Measurements from ENCODE around the gene TMOD1.
"Not testable (repeated sequence)": the region's sequence is repeated elsewhere in the genome, so short reads cannot be mapped to it uniquely, and the experiment has no call there.

Gene TMOD1

DNA sequence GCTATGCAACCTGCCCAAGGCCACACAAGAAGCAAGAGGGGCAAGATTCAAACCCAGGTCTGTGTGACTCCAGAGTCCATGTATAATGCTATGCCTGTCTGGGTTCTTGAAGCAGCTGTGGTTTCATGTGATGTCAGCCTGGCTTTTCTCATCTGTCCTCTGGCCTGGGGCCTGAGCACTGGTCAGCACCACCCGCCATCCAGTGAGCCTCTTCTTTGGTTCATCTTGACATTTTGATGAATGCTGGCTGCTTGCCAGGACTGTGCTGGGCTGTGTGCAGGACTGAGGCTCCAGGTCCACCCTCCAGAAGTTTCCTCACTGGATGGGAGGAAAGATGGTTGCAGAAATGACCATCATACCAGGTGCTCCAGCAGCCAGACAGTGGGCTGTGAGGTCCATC lies 70.2 kb downstream of the TMOD1 start:
- no peaks in the 10 kb centered on the region for H3K36me3 ChIP-seq (ENCODE audit: control insufficient read depth, insufficient read depth, low read length)

DNA sequence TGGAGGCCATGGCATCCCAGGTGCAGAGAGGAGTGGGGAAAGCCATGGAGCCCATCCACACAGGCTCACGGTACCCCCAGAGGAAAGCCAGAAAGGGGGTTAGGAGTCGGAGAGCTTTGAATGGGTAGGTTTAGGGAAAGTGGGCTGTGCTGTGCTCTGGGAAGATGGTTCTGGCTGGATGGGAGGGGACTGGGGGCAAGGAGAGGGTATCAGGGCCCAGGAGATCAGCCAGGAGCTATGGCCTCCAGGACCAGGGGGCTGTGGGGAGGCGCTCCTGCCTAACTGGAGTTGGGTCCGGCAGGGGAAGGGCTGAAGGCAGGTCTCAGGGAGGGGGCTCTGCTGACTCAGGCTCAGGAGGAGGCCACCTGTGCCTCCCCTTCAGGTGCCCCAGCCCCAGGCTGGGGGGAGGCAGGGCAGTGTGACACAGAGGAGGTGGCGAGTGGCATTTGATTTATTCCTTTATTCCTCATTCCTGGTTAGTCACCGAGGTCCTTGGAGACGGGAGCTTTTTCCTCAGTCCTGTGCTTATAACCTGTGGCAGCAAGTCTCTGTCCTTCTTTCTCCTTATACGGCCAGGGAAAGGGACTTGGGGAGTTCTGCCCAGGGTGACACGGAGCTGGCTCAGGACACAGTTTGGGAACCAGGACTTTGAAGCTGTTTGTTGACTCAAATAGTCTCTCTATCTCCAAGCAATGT lies 70.9 kb downstream of the TMOD1 start:
- Histone ChIP-seq H3K36me3 (ENCODE audit: control insufficient read depth, insufficient read depth, low read length) (no peaks in the 10 kb centered on the region), H3K9me3 (ENCODE audit: control insufficient read depth, insufficient read depth, low read length) (no peaks in the 10 kb centered on the region), H3K4me3 (ENCODE audit: low read depth, low read length) (no peak overlapping the region), H3K27ac (ENCODE audit: low read depth, low read length) (no peak overlapping the region), H3K4me1 (ENCODE audit: control insufficient read depth, insufficient read depth, low read length) (no peaks in the 10 kb centered on the region), H3K27me3 (ENCODE audit: control insufficient read depth, insufficient read depth, low read length) (no peaks in the 10 kb centered on the region), H3K9ac (ENCODE audit: low read depth, low read length) (no peak overlapping the region)

More for the DNA sequence above, 70.2 kb downstream of the TMOD1 start:
- Histone ChIP-seq H3K9ac (ENCODE audit: low read depth, low read length) (no peak overlapping the region), H3K9me3 (ENCODE audit: control insufficient read depth, insufficient read depth, low read length) (no peaks in the 10 kb centered on the region), H3K4me3 (ENCODE audit: low read depth, low read length) (no peak overlapping the region), H3K27ac (ENCODE audit: low read depth, low read length) (no peak overlapping the region), H3K4me1 (ENCODE audit: control insufficient read depth, insufficient read depth, low read length) (no peaks in the 10 kb centered on the region), H3K27me3 (ENCODE audit: control insufficient read depth, insufficient read depth, low read length) (no peaks in the 10 kb centered on the region)

DNA sequence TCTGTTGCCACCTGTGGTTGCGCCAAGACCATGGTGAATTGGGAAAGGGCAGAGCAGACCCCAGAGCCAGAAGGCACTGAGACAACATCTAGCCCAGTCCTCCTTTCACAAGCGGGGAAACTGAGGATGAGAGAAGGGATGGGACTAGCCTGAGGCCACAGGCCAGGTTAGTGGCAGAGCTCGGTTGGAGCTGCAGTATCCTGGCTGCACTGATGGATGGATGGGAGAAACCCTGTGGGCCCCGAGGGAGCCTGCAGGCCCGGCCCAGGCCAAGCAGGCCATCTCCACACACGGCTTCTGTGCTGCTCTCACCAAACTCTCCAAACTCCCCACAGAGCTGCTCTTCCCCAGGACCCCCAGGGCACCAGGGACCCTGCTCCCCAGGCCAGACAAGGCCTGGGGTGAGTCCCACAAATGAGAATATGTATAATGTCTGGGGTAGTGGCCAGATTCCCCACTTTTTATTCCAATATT lies 71.5 kb downstream of the TMOD1 start:
- Histone ChIP-seq H3K9me3 (ENCODE audit: control insufficient read depth, insufficient read depth, low read length) (no peaks in the 10 kb centered on the region), H3K4me1 (ENCODE audit: control insufficient read depth, insufficient read depth, low read length) (no peaks in the 10 kb centered on the region), H3K27me3 (ENCODE audit: control insufficient read depth, insufficient read depth, low read length) (no peaks in the 10 kb centered on the region), H3K4me3 (ENCODE audit: low read depth, low read length) (no peak overlapping the region), H3K27ac (ENCODE audit: low read depth, low read length) (no peak overlapping the region), H3K9ac (ENCODE audit: low read depth, low read length) (no peak overlapping the region), H3K36me3 (ENCODE audit: control insufficient read depth, insufficient read depth, low read length) (no peaks in the 10 kb centered on the region)

DNA sequence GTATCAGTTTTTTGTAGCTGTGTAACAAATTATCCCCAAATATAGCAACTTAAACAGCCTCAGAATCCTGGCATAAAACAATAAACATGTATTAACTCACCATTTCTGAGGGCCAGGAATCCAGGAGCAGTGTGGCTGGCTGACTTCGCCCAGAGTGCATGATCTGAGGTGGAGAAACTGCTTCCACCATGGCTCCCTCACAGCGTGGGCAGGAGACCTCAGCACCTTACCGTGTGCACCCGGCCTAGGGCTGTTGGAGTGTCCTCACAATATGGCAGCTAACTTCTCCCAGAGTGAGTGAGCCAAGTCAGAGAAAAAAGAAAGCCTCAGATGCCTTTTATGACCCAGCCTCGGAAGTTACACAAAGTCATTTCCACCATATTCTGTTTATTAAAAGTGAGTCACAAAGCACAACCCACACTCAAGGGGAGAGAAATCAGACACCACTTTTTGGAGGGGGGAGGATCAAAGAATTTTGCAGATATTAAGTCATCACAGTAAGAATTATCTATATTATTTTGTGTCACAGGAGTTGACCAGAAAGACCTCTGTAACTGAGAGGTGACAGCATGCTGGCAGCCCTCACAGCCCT lies 72.1 kb downstream of the TMOD1 start:
- Histone ChIP-seq H3K9me3 (ENCODE audit: control insufficient read depth, insufficient read depth, low read length) (no peaks in the 10 kb centered on the region), H3K27ac (ENCODE audit: low read depth, low read length) (no peak overlapping the region), H3K9ac (ENCODE audit: low read depth, low read length) (no peak overlapping the region), H3K27me3 (ENCODE audit: control insufficient read depth, insufficient read depth, low read length) (no peaks in the 10 kb centered on the region), H3K4me3 (ENCODE audit: low read depth, low read length) (no peak overlapping the region), H3K4me1 (ENCODE audit: control insufficient read depth, insufficient read depth, low read length) (no peaks in the 10 kb centered on the region), H3K36me3 (ENCODE audit: control insufficient read depth, insufficient read depth, low read length) (no peaks in the 10 kb centered on the region)

DNA sequence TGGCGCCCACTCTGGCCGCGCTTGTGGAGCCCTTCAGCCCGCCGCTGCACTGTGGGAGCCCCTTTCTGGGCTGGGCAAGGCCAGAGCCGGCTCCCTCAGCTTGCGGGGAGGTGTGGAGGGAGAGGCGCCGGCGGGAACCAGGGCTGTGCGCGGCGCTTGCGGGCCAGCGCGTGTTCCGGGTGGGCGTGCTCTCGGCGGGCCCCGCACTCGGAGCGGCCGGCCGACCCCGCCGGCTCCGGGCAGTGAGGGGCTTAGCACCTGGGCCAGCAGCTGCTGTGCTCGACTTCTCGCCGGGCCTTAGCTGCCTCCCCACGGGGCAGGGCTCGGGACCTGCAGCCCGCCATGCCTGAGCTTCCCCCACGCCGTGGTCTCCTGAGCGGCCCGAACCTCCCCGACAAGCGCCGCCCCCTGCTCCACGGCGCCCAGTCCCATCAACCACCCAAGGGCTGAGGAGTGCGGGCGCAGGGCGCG lies 72.7 kb downstream of the TMOD1 start:
- not testable (repeated sequence) for H3K36me3 ChIP-seq (ENCODE audit: control insufficient read depth, insufficient read depth, low read length); H3K4me3 ChIP-seq (ENCODE audit: low read depth, low read length); H3K9ac ChIP-seq (ENCODE audit: low read depth, low read length); H3K4me1 ChIP-seq (ENCODE audit: control insufficient read depth, insufficient read depth, low read length); H3K9me3 ChIP-seq (ENCODE audit: control insufficient read depth, insufficient read depth, low read length); H3K27me3 ChIP-seq (ENCODE audit: control insufficient read depth, insufficient read depth, low read length); H3K27ac ChIP-seq (ENCODE audit: low read depth, low read length)

DNA sequence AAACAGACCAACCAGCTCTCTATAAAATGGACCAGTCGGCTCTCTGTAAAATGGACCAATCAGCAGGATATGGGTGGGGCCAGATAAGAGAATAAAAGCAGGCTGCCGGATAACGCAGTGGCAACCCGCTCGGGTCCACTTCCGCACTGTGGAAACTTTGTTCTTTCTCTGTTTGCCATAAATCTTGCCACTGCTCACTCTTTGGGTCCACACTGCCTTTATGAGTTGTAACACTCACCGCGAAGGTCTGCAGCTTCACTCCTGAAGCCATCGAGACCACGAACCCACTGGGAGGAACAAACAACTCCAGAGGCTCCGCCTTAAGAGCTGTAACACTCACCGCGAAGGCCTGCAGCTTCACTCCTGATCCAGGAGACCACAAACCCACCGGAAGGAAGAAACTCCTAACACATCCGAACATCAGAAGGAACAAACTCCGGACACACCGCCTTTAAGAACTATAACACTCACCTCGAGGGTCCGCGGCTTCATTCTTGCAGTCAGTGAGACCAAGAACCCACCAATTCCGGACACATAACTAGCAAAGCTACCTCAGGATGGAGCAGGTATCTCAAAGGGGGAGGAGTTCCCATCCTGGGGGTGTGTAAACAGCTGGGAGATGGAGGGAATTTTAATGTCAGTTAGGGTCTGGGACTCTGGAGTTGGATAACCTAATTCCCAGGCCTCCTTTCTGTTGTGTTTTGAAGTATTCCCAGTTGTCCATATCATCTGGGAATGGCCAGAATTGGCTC lies 73.6 kb downstream of the TMOD1 start:
- not testable (repeated sequence) for H3K9ac ChIP-seq (ENCODE audit: low read depth, low read length); H3K27me3 ChIP-seq (ENCODE audit: control insufficient read depth, insufficient read depth, low read length)

DNA sequence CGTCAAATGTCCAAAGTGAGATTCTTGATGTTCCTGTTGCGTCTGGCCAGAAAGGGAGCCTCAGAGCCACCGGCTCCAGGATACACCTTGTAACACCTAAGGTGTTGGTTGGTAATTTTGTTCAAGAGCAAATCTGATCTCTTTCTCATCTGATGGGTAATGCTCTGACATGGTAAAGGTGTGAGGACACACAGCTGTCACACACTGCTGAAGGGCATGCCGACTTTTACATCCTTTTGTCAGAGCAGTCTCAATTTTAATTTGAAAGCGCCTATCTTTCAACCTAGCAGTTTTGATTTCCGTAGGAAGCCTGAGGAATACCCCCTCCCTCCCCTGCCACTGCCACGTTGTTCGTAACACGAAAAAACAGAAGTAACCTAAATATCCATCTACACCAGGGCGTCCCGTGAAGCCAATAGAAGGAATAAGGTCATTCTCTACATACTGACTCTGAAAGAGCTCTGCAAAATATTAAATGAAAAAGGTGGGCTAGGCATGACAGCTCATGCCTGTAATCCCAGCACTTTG lies 74.3 kb downstream of the TMOD1 start:
- H3K27ac ChIP-seq (ENCODE audit: low read depth, low read length): no peak overlapping the region
- no peaks in the 10 kb centered on the region for H3K27me3 ChIP-seq (ENCODE audit: control insufficient read depth, insufficient read depth, low read length)
- H3K9ac ChIP-seq (ENCODE audit: low read depth, low read length): no peak overlapping the region
- no peaks in the 10 kb centered on the region for H3K4me1 ChIP-seq (ENCODE audit: control insufficient read depth, insufficient read depth, low read length)
- H3K36me3 ChIP-seq (ENCODE audit: control insufficient read depth, insufficient read depth, low read length): no peaks in the 10 kb centered on the region
- H3K9me3 ChIP-seq (ENCODE audit: control insufficient read depth, insufficient read depth, low read length): no peaks in the 10 kb centered on the region
- no peak overlapping the region for H3K4me3 ChIP-seq (ENCODE audit: low read depth, low read length)

More for the DNA sequence above, 73.6 kb downstream of the TMOD1 start:
- not testable (repeated sequence) for H3K4me3 ChIP-seq (ENCODE audit: low read depth, low read length); H3K36me3 ChIP-seq (ENCODE audit: control insufficient read depth, insufficient read depth, low read length); H3K4me1 ChIP-seq (ENCODE audit: control insufficient read depth, insufficient read depth, low read length); H3K27ac ChIP-seq (ENCODE audit: low read depth, low read length); H3K9me3 ChIP-seq (ENCODE audit: control insufficient read depth, insufficient read depth, low read length)

DNA sequence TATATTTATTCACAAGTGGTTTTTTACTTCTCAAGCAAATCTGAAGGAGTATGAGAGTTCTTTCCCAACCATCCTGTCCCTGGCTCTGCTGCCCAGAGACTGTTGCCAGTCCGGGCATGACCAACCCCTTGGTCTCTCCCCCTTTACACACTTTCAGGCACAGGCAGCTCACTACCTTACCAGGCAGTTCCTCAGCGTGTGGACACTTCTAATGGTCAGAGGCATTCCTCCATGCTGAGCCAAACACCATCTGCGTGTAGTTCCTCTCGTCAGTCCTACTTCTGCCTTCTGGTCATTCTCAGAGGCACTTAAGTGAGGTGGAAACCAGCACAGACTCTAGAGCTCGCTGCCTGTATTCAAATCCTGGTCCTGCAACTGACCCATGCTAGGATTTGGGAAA lies 75.6 kb downstream of the TMOD1 start:
- Histone ChIP-seq H3K27me3 (ENCODE audit: control insufficient read depth, insufficient read depth, low read length) (no peaks in the 10 kb centered on the region), H3K4me3 (ENCODE audit: low read depth, low read length) (no peak overlapping the region), H3K4me1 (ENCODE audit: control insufficient read depth, insufficient read depth, low read length) (no peaks in the 10 kb centered on the region), H3K36me3 (ENCODE audit: control insufficient read depth, insufficient read depth, low read length) (no peaks in the 10 kb centered on the region), H3K27ac (ENCODE audit: low read depth, low read length) (no peak overlapping the region), H3K9me3 (ENCODE audit: control insufficient read depth, insufficient read depth, low read length) (no peaks in the 10 kb centered on the region), H3K9ac (ENCODE audit: low read depth, low read length) (no peak overlapping the region)

DNA sequence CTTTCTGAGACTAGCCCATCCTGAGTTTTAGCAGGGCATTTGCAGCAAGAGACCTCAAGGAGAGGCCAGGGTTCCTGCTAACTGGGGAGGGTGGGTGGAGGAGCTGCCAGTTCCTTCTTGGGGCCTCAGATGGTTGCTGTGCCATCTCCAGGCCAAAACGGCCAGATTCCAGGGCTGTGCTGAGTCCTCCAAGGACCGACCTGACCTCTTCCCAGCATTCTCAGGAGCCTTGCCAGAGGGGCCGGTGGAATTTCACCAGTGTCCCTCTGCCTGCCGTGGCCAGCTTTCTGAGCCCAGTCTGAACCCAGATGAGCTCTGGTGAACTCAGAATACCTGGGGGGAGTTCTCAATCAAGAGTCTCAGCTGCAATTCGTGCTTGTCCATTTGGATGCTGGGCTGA lies 77.4 kb downstream of the TMOD1 start:
- Histone ChIP-seq H3K4me1 (ENCODE audit: control insufficient read depth, insufficient read depth, low read length) (no peaks in the 10 kb centered on the region), H3K27ac (ENCODE audit: low read depth, low read length) (no peak overlapping the region), H3K9me3 (ENCODE audit: control insufficient read depth, insufficient read depth, low read length) (no peaks in the 10 kb centered on the region), H3K4me3 (ENCODE audit: low read depth, low read length) (no peak overlapping the region), H3K27me3 (ENCODE audit: control insufficient read depth, insufficient read depth, low read length) (no peaks in the 10 kb centered on the region), H3K9ac (ENCODE audit: low read depth, low read length) (no peak overlapping the region), H3K36me3 (ENCODE audit: control insufficient read depth, insufficient read depth, low read length) (no peaks in the 10 kb centered on the region)

DNA sequence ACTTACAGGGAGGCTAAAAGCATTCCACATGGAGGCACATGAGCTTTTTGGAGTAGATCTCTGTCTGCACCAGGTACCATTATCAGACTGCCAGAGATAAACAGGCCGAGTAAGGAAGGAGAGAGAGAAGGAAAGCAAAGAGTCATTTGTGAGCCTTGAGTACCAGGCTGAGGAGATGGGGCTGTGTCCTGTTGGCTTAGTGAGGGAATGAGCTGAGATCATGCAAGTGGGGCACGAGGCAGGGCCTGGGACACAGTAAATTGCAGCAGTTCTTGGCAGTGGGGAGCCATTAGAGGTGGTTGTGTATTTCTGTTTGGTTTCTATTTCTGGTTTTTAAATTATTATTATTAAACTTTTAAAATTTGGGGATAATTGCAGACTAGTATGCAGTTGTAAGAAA lies 78.4 kb downstream of the TMOD1 start:
- no peaks in the 10 kb centered on the region for H3K36me3 ChIP-seq (ENCODE audit: control insufficient read depth, insufficient read depth, low read length)
- no peaks in the 10 kb centered on the region for H3K4me1 ChIP-seq (ENCODE audit: control insufficient read depth, insufficient read depth, low read length)
- no peaks in the 10 kb centered on the region for H3K27me3 ChIP-seq (ENCODE audit: control insufficient read depth, insufficient read depth, low read length)
- H3K27ac ChIP-seq (ENCODE audit: low read depth, low read length): no peak overlapping the region
- H3K9me3 ChIP-seq (ENCODE audit: control insufficient read depth, insufficient read depth, low read length): no peaks in the 10 kb centered on the region
- no peak overlapping the region for H3K9ac ChIP-seq (ENCODE audit: low read depth, low read length)
- no peak overlapping the region for H3K4me3 ChIP-seq (ENCODE audit: low read depth, low read length)

DNA sequence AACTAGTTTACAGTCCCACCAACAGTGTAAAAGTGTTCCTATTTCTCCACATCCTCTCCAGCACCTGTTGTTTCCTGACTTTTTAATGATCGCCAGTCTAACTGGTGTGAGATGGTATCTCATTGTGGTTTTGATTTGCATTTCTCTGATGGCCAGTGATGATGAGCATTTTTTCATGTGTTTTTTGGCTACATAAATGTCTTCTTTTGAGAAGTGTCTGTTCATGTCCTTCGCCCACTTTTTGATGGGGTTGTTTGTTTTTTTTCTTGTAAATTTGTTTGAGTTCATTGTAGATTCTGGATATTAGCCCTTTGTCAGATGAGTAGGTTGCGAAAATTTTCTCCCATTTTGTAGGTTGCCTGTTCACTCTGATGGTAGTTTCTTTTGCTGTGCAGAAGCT lies 80.1 kb downstream of the TMOD1 start:
- not testable (repeated sequence) for H3K9ac ChIP-seq (ENCODE audit: low read depth, low read length); H3K4me1 ChIP-seq (ENCODE audit: control insufficient read depth, insufficient read depth, low read length); H3K9me3 ChIP-seq (ENCODE audit: control insufficient read depth, insufficient read depth, low read length); H3K36me3 ChIP-seq (ENCODE audit: control insufficient read depth, insufficient read depth, low read length); H3K27me3 ChIP-seq (ENCODE audit: control insufficient read depth, insufficient read depth, low read length); H3K27ac ChIP-seq (ENCODE audit: low read depth, low read length); H3K4me3 ChIP-seq (ENCODE audit: low read depth, low read length)
